ENCODE data around the gene CDK5. TPM values are rescaled to one million over a fixed set of nuclear protein-coding genes. Genes with fewer than 3 reads are reported as not detected.
"Not testable (repeated sequence)": the region's sequence is repeated elsewhere in the genome, so short reads cannot be mapped to it uniquely, and the experiment has no call there.

The CDK5 gene
- polyA plus RNA-seq, 1 donor (not counting 4 experiments of a cell fraction or from before 2014, with no cell fraction given) = 19.3 TPM

DNA sequence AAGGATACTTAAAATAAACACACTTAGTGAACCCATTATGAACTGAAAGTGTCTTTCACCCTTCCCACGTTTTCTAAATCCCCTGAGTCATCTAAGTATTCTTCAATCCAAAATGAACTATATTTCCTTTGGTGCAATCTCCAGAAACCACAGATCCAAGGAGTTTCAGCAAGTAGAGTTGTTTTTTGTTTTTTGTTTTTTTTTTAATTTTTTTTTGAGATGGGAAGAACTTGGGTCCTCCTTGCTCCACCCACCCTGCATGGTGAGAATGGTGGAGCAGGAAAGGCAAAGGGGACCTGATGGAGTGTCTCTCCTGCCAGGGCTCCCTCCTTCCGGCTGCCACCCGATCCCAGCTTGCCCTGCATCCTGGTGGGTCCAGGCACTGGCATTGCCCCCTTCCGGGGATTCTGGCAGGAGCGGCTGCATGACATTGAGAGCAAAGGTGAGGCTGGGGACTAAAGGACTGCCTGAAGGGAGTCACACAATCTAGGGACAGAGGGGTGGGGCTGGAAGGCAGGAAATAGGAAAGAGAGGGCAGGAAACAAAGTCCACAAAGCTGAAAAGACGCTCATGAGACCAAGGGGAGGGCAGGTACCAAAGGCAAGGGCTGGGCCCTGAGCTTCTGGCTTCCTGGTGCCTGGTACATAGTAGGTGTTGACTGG is 45.5 kb downstream of the CDK5 start:
- DNase-seq (ENCODE audit: low read depth, low spot score) (no peak), FAIRE-seq (no peak)
- Histone ChIP-seq H3K27ac (ENCODE audit: control insufficient read depth, insufficient read depth, low read length) (no peak overlapping the region), H3K79me2 (ENCODE audit: control insufficient read depth, insufficient read depth, low read length) (no peaks in the 10 kb centered on the region), H3K9me1 (ENCODE audit: control insufficient read depth, extremely low read depth, insufficient read depth, low read length) (no peaks in the 10 kb centered on the region), H3K9me3 (ENCODE audit: control insufficient read depth, low read depth, low read length) (no peaks in the 10 kb centered on the region), H3K4me2 (ENCODE audit: control insufficient read depth, extremely low read depth, insufficient read depth, low read depth, low read length) (no peak overlapping the region), H3K36me3 (ENCODE audit: control insufficient read depth in 2 of 2, extremely low read depth in 1 of 2, insufficient read depth in 2 of 2, low read length in 2 of 2) (no peaks in the 10 kb centered on the region), H3K9ac (ENCODE audit: control insufficient read depth, extremely low read depth, insufficient read depth, low read length) (no peak overlapping the region), H3K27me3 (ENCODE audit: control insufficient read depth, extremely low read depth, insufficient read depth, low read length) (peaks cover 36% of the 10 kb centered on the region), H3K4me3 (ENCODE audit: control insufficient read depth in 2 of 3, extremely low read depth in 1 of 3, insufficient read depth in 2 of 3, low read depth in 1 of 3, low read length in 3 of 3) (no peak overlapping the region), H4K20me1 (ENCODE audit: control insufficient read depth, extremely low read depth, insufficient read depth, low read length) (no peaks in the 10 kb centered on the region), H2AFZ (ENCODE audit: control insufficient read depth, low read length) (no peak overlapping the region), H3K4me1 (ENCODE audit: control insufficient read depth, extremely low read depth, insufficient read depth, low read length) (peaks cover 12% of the 10 kb centered on the region)
- dilution Hi-C loops (cut with MboI; ENCODE audit: extremely low pct_ligation_motif_present, low sequenced_read_pairs) = no loop called here
- TF ChIP-seq, protein P1, sequence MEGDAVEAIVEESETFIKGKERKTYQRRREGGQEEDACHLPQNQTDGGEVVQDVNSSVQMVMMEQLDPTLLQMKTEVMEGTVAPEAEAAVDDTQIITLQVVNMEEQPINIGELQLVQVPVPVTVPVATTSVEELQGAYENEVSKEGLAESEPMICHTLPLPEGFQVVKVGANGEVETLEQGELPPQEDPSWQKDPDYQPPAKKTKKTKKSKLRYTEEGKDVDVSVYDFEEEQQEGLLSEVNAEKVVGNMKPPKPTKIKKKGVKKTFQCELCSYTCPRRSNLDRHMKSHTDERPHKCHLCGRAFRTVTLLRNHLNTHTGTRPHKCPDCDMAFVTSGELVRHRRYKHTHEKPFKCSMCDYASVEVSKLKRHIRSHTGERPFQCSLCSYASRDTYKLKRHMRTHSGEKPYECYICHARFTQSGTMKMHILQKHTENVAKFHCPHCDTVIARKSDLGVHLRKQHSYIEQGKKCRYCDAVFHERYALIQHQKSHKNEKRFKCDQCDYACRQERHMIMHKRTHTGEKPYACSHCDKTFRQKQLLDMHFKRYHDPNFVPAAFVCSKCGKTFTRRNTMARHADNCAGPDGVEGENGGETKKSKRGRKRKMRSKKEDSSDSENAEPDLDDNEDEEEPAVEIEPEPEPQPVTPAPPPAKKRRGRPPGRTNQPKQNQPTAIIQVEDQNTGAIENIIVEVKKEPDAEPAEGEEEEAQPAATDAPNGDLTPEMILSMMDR (optimal IDR thresholded peaks at IDR 0.05 in 1 of 3, IDR thresholded peaks at IDR 0.05 in 1 of 3, conservative IDR thresholded peaks at IDR 0.05 in 1 of 3; ENCODE audit: extremely low read depth in 1 of 3, insufficient read depth in 2 of 3, low read length in 3 of 3) = no peak
- no peak for TF ChIP-seq EZH2 (IDR thresholded peaks at IDR 0.05; ENCODE audit: low read length)

DNA sequence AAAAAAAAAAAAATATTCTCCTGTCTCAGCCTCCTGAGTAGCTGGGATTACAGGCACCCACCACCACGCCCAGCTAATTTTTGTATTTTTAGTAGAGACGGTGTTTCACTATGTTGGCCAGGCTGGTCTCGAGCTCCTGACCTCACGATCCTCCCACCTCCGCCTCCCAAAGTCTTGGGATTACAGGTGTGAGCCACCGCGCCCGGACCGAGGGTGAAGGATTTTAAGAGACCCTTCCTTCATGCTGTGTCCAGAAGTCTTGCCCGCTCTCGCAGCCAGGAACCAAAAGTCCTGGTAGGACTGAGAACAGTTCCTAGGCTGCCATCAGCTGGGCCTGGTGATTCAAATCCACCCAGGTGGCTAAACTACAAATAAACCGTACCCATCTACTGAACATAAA is 46.1 kb downstream of the CDK5 start:
- H4K20me1 ChIP-seq (ENCODE audit: control insufficient read depth, extremely low read depth, insufficient read depth, low read length); H2AFZ ChIP-seq (ENCODE audit: control insufficient read depth, low read length); H3K4me2 ChIP-seq (ENCODE audit: control insufficient read depth, extremely low read depth, insufficient read depth, low read depth, low read length); H3K9ac ChIP-seq (ENCODE audit: control insufficient read depth, extremely low read depth, insufficient read depth, low read length); H3K36me3 ChIP-seq (ENCODE audit: control insufficient read depth in 2 of 2, extremely low read depth in 1 of 2, insufficient read depth in 2 of 2, low read length in 2 of 2); H3K9me1 ChIP-seq (ENCODE audit: control insufficient read depth, extremely low read depth, insufficient read depth, low read length); FAIRE-seq; dilution Hi-C loops (cut with MboI; ENCODE audit: extremely low pct_ligation_motif_present, low sequenced_read_pairs); H3K27ac ChIP-seq (ENCODE audit: control insufficient read depth, insufficient read depth, low read length); H3K79me2 ChIP-seq (ENCODE audit: control insufficient read depth, insufficient read depth, low read length); H3K4me3 ChIP-seq (ENCODE audit: control insufficient read depth in 2 of 3, extremely low read depth in 1 of 3, insufficient read depth in 2 of 3, low read depth in 1 of 3, low read length in 3 of 3); H3K9me3 ChIP-seq (ENCODE audit: control insufficient read depth, low read depth, low read length); DNase-seq (ENCODE audit: low read depth, low spot score): not testable (repeated sequence)
- Histone ChIP-seq H3K4me1 (ENCODE audit: control insufficient read depth, extremely low read depth, insufficient read depth, low read length) (peaks cover 12% of the 10 kb centered on the region), H3K27me3 (ENCODE audit: control insufficient read depth, extremely low read depth, insufficient read depth, low read length) (peaks cover 36% of the 10 kb centered on the region)

DNA sequence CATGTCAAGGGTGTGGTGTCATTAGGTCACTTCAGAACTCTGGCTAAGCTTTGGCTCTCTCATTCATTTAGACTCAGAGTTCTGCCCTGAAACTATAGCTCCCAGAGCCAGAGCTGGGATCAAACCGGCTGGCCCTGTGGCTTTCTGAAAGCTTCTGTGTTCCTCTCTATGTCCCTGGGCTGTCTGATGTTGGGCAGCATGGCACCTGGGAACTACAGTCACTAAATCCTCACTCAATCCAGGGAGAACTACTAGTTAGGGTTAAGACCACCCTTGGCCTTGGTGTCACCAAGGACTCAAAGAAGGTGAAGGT is 46.6 kb downstream of the CDK5 start:
- H3K79me2 ChIP-seq (ENCODE audit: control insufficient read depth, insufficient read depth, low read length) = no peaks in the 10 kb centered on the region
- H4K20me1 ChIP-seq (ENCODE audit: control insufficient read depth, extremely low read depth, insufficient read depth, low read length) = no peaks in the 10 kb centered on the region
- no peak overlapping the region for H3K4me2 ChIP-seq (ENCODE audit: control insufficient read depth, extremely low read depth, insufficient read depth, low read depth, low read length)
- H3K27me3 ChIP-seq (ENCODE audit: control insufficient read depth, extremely low read depth, insufficient read depth, low read length) = peaks cover 36% of the 10 kb centered on the region
- H2AFZ ChIP-seq (ENCODE audit: control insufficient read depth, low read length) = no peak overlapping the region
- DNase-seq (ENCODE audit: low read depth, low spot score) (no peak), FAIRE-seq (no peak)
- H3K9ac ChIP-seq (ENCODE audit: control insufficient read depth, extremely low read depth, insufficient read depth, low read length) = no peak overlapping the region
- no peak overlapping the region for H3K27ac ChIP-seq (ENCODE audit: control insufficient read depth, insufficient read depth, low read length)
- no peaks in the 10 kb centered on the region for H3K36me3 ChIP-seq (ENCODE audit: control insufficient read depth in 2 of 2, extremely low read depth in 1 of 2, insufficient read depth in 2 of 2, low read length in 2 of 2)
- H3K4me1 ChIP-seq (ENCODE audit: control insufficient read depth, extremely low read depth, insufficient read depth, low read length) = peaks cover 12% of the 10 kb centered on the region
- dilution Hi-C loops (cut with MboI; ENCODE audit: extremely low pct_ligation_motif_present, low sequenced_read_pairs) = no loop called here
- TF ChIP-seq, protein P1 (optimal IDR thresholded peaks at IDR 0.05 in 1 of 3, IDR thresholded peaks at IDR 0.05 in 1 of 3, conservative IDR thresholded peaks at IDR 0.05 in 1 of 3; ENCODE audit: extremely low read depth in 1 of 3, insufficient read depth in 2 of 3, low read length in 3 of 3) = no peak
- no peak for TF ChIP-seq EZH2 (IDR thresholded peaks at IDR 0.05; ENCODE audit: low read length)
- no peaks in the 10 kb centered on the region for H3K9me1 ChIP-seq (ENCODE audit: control insufficient read depth, extremely low read depth, insufficient read depth, low read length)
- H3K4me3 ChIP-seq (ENCODE audit: control insufficient read depth in 2 of 3, extremely low read depth in 1 of 3, insufficient read depth in 2 of 3, low read depth in 1 of 3, low read length in 3 of 3) = no peak overlapping the region
- H3K9me3 ChIP-seq (ENCODE audit: control insufficient read depth, low read depth, low read length) = no peaks in the 10 kb centered on the region

Data from keratinocyte (primary cell).